GM19351 (cell line): Measurements from ENCODE around the gene TM7SF2.

Experiments
- ATAC-seq: cut with Tn5 transposase; IDR thresholded peaks from one replicate; pipeline ENCODE4 v1.9.1; 2021; ENCODE audit warnings: mild to moderate bottlenecking, moderate library complexity; ENCODE audit not compliant: unreplicated experiment

The TM7SF2 gene

GRCh38 chr11:65111744-65112545 lies at the start of gene TM7SF2:
TM7SF2 (plus strand) TSS chr11:65111872; CDS start chr11:65112016, 144 bp downstream.
- peak; percentile 70 for ATAC-seq

GRCh38 chr11:65063532-65063931 lies 48.1 kb upstream of the TM7SF2 start:
- ATAC-seq = no peak

GRCh38 chr11:65064847-65065240 lies 46.8 kb upstream of the TM7SF2 start:
- ATAC-seq = no peak

- ATAC-seq = no peak
These were observed 45.8 kb upstream of the TM7SF2 start for GRCh38 chr11:65065851-65066250.

- ATAC-seq = no peak
These were observed 45.4 kb upstream of the TM7SF2 start for GRCh38 chr11:65066315-65066714.

- no peak for ATAC-seq
These were observed 44.8 kb upstream of the TM7SF2 start for GRCh38 chr11:65066805-65067291.

- ATAC-seq = no peak
These were observed 44.2 kb upstream of the TM7SF2 start for GRCh38 chr11:65067446-65067845.

GRCh38 chr11:65069217-65069616 lies 42.5 kb upstream of the TM7SF2 start:
- no peak for ATAC-seq

GRCh38 chr11:65071907-65072630 lies 39.6 kb upstream of the TM7SF2 start:
- ATAC-seq = no peak

- ATAC-seq = no peak
These were observed 39.1 kb upstream of the TM7SF2 start for GRCh38 chr11:65072631-65072966.

- ATAC-seq = no peak
These were observed 34.2 kb upstream of the TM7SF2 start for GRCh38 chr11:65077451-65077850.

- no peak for ATAC-seq
These were observed 33.5 kb upstream of the TM7SF2 start for GRCh38 chr11:65078151-65078550.

- no peak for ATAC-seq
These were observed 32.8 kb upstream of the TM7SF2 start for GRCh38 chr11:65078786-65079342.

- ATAC-seq = peak; percentile 16
These were observed 28.4 kb upstream of the TM7SF2 start for GRCh38 chr11:65083134-65083833.

- peak; percentile 80 for ATAC-seq
These were observed 27.7 kb upstream of the TM7SF2 start, which contains the start of the genes CDCA5 and ZFPL1 for GRCh38 chr11:65083834-65084597. CDCA5 (minus strand) TSS chr11:65084040; CDS start chr11:65083978, 62 bp downstream. ZFPL1 (plus strand) TSS chr11:65084222; CDS start chr11:65084699, 477 bp downstream.

- no peak for ATAC-seq
These were observed 26.9 kb upstream of the TM7SF2 start for GRCh38 chr11:65084598-65085375.

GRCh38 chr11:65085446-65085845 lies 26.2 kb upstream of the TM7SF2 start:
- no peak for ATAC-seq

- ATAC-seq = no peak
These were observed 24.9 kb upstream of the TM7SF2 start for GRCh38 chr11:65086809-65087208.

GRCh38 chr11:65087216-65087615 lies 24.5 kb upstream of the TM7SF2 start:
- no peak for ATAC-seq
